ENCODE measurements around the gene TIMM17A. TPM values are rescaled to one million over a fixed set of nuclear protein-coding genes. Genes with fewer than 3 reads are reported as not detected.

Gene TIMM17A
- total RNA-seq, 2 experiments from 2014 or later: 43.8 to 67.2 TPM

DNA sequence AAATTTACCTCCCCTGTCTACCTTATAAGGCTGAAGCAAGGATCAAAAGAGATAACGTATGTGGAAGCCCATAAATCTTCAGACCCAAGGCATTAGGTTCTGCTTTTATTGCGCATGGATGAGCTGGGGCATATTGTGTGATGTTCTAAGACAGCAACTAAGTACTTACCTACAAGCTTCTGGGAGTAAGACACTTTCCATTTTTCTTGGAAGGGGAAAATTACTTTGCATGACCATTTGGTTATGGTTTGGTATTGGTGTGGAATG lies 30.1 kb upstream of the TIMM17A start:
- no peak for TF ChIP-seq EZH2phosphoT487 (IDR thresholded peaks at IDR 0.05; ENCODE audit: borderline replicate concordance, low read depth, low read length)
- TF ChIP-seq, protein P1, sequence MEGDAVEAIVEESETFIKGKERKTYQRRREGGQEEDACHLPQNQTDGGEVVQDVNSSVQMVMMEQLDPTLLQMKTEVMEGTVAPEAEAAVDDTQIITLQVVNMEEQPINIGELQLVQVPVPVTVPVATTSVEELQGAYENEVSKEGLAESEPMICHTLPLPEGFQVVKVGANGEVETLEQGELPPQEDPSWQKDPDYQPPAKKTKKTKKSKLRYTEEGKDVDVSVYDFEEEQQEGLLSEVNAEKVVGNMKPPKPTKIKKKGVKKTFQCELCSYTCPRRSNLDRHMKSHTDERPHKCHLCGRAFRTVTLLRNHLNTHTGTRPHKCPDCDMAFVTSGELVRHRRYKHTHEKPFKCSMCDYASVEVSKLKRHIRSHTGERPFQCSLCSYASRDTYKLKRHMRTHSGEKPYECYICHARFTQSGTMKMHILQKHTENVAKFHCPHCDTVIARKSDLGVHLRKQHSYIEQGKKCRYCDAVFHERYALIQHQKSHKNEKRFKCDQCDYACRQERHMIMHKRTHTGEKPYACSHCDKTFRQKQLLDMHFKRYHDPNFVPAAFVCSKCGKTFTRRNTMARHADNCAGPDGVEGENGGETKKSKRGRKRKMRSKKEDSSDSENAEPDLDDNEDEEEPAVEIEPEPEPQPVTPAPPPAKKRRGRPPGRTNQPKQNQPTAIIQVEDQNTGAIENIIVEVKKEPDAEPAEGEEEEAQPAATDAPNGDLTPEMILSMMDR (conservative IDR thresholded peaks at IDR 0.05; ENCODE audit: low read length): no peak
- no peak overlapping the region for H2AFZ ChIP-seq (ENCODE audit: low read length)
- no peaks in the 10 kb centered on the region for H3K9me2 ChIP-seq (ENCODE audit: insufficient read depth, low read length)
- H3K79me2 ChIP-seq (ENCODE audit: insufficient read depth, low read depth, low read length): no peaks in the 10 kb centered on the region
- ChIA-PET CTCF (ENCODE audit: unreplicated experiment) (no interaction called here), POLR2A (interaction anchor here (0.7 kb wide), 1 partner anchor 602 kb away, joined by 3 read pairs; no protein-coding TSS in a partner anchor)
- H3K36me3 ChIP-seq (ENCODE audit: insufficient read depth, low read length): no peaks in the 10 kb centered on the region
- H4K20me1 ChIP-seq (ENCODE audit: insufficient read depth, low read length): no peaks in the 10 kb centered on the region
- H3K4me3 ChIP-seq (ENCODE audit: low read depth, low read length, poor library complexity, severe bottlenecking): no peak overlapping the region
- DNase-seq (ENCODE audit: low spot score): no peak
- intact Hi-C loops (cut with micrococcal nuclease; ENCODE audit: unreplicated experiment): no loop called here
- no TSS peak for BruUV-seq (replicated peaks)
- no peak overlapping the region for H3K27ac ChIP-seq (ENCODE audit: low read depth, low read length, poor library complexity, severe bottlenecking)
- H3K4me1 ChIP-seq (ENCODE audit: insufficient read depth, low read length, poor library complexity, severe bottlenecking): peaks cover 3% of the 10 kb centered on the region
- H3K4me2 ChIP-seq (ENCODE audit: low read length): no peak overlapping the region
- H3K9me3 ChIP-seq (ENCODE audit: low read length): no peaks in the 10 kb centered on the region

DNA sequence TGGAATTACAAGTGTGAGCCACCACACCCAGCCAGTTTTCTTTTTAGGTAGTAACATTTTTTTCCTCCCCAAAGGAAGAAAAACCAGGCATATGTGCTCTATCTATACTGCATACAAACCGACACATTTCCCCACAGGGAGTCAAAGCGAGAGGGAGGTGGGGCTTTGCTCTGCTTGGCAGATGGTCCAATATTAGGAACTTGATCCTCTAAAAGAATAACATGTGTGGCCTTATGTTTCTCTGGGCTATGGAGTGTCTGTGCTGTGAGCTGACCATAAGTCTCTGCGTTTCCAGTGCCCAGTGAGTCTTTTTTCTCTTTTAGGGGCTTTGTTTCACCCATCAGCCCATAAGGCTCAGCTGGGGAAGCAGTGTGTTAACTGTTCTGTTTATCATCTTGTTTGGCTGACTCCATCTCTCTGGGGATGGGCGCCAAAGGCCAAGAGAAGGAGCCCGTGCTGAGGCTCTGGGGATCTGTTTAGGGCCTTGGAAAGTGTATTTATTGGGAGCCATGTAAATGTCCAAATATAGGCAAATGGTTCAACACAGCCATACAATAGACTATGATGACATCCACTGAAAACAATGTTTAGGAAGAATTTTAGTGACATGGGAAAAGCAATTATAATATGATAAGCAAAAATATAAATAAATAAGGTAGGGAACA lies 29.2 kb upstream of the TIMM17A start:
- Histone ChIP-seq H3K36me3 (ENCODE audit: insufficient read depth, low read length) (no peaks in the 10 kb centered on the region), H3K27ac (ENCODE audit: low read depth, low read length, poor library complexity, severe bottlenecking) (no peak overlapping the region), H2AFZ (ENCODE audit: low read length) (no peak overlapping the region), H3K4me3 (ENCODE audit: low read depth, low read length, poor library complexity, severe bottlenecking) (no peak overlapping the region), H3K4me1 (ENCODE audit: insufficient read depth, low read length, poor library complexity, severe bottlenecking) (peaks cover 3% of the 10 kb centered on the region), H3K9me2 (ENCODE audit: insufficient read depth, low read length) (no peaks in the 10 kb centered on the region), H4K20me1 (ENCODE audit: insufficient read depth, low read length) (no peaks in the 10 kb centered on the region), H3K4me2 (ENCODE audit: low read length) (no peak overlapping the region), H3K9me3 (ENCODE audit: low read length) (no peaks in the 10 kb centered on the region), H3K79me2 (ENCODE audit: insufficient read depth, low read depth, low read length) (no peaks in the 10 kb centered on the region)
- ChIA-PET CTCF (ENCODE audit: unreplicated experiment) (no interaction called here), POLR2A (no interaction called here)
- no peak for DNase-seq (ENCODE audit: low spot score)
- intact Hi-C loops (cut with micrococcal nuclease; ENCODE audit: unreplicated experiment): no loop called here
- BruUV-seq (replicated peaks): no TSS peak
- TF ChIP-seq EZH2phosphoT487 (IDR thresholded peaks at IDR 0.05; ENCODE audit: borderline replicate concordance, low read depth, low read length): no peak
- TF ChIP-seq, protein P1 (conservative IDR thresholded peaks at IDR 0.05; ENCODE audit: low read length): no peak

DNA sequence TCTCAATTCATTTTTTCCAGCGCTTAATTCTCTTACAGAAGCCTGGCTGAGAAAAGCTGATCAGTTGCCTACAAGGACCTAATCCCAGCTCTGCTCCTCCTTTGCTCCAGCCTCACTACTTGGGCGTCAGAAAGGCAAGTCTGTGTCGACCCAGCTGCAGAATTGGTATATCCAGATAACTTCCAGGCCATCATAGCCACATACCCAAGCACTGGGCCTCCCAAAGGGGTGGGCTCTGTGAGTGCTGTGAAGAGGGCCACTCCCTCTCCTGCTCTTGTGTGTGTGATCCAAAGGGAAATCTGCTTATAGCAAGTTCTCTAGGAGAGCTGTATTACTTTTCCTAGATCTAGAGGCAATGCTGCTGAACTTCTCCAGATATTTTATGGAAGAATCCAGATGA lies 27.0 kb upstream of the TIMM17A start:
- Histone ChIP-seq H3K9me2 (ENCODE audit: insufficient read depth, low read length) (no peaks in the 10 kb centered on the region), H3K4me2 (ENCODE audit: low read length) (no peak overlapping the region), H3K4me1 (ENCODE audit: insufficient read depth, low read length, poor library complexity, severe bottlenecking) (no peaks in the 10 kb centered on the region), H3K9me3 (ENCODE audit: low read length) (no peaks in the 10 kb centered on the region), H3K79me2 (ENCODE audit: insufficient read depth, low read depth, low read length) (no peaks in the 10 kb centered on the region), H3K4me3 (ENCODE audit: low read depth, low read length, poor library complexity, severe bottlenecking) (no peak overlapping the region), H3K27ac (ENCODE audit: low read depth, low read length, poor library complexity, severe bottlenecking) (no peak overlapping the region), H4K20me1 (ENCODE audit: insufficient read depth, low read length) (no peaks in the 10 kb centered on the region), H3K36me3 (ENCODE audit: insufficient read depth, low read length) (no peaks in the 10 kb centered on the region), H2AFZ (ENCODE audit: low read length) (no peak overlapping the region)
- TF ChIP-seq EZH2phosphoT487 (IDR thresholded peaks at IDR 0.05; ENCODE audit: borderline replicate concordance, low read depth, low read length): no peak
- TF ChIP-seq, protein P1 (conservative IDR thresholded peaks at IDR 0.05; ENCODE audit: low read length): no peak
- intact Hi-C loops (cut with micrococcal nuclease; ENCODE audit: unreplicated experiment): no loop called here
- ChIA-PET CTCF (ENCODE audit: unreplicated experiment) (no interaction called here), POLR2A (interaction anchor here (0.9 kb wide), 2 partner anchors 9 to 406 kb away, joined by 4 to 6 read pairs; no protein-coding TSS in a partner anchor)
- no TSS peak for BruUV-seq (replicated peaks)
- DNase-seq (ENCODE audit: low spot score): no peak

Data from OCI-LY7 (cell line).